Measurements from ENCODE around the gene TP73.

TP73 gene

GRCh38 chr1:3612123-3612522, 40.2 kb upstream of the TP73 start:
- DNase-seq (ENCODE audit: low read depth) = no peak
- TF ChIP-seq, protein P1, sequence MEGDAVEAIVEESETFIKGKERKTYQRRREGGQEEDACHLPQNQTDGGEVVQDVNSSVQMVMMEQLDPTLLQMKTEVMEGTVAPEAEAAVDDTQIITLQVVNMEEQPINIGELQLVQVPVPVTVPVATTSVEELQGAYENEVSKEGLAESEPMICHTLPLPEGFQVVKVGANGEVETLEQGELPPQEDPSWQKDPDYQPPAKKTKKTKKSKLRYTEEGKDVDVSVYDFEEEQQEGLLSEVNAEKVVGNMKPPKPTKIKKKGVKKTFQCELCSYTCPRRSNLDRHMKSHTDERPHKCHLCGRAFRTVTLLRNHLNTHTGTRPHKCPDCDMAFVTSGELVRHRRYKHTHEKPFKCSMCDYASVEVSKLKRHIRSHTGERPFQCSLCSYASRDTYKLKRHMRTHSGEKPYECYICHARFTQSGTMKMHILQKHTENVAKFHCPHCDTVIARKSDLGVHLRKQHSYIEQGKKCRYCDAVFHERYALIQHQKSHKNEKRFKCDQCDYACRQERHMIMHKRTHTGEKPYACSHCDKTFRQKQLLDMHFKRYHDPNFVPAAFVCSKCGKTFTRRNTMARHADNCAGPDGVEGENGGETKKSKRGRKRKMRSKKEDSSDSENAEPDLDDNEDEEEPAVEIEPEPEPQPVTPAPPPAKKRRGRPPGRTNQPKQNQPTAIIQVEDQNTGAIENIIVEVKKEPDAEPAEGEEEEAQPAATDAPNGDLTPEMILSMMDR (conservative IDR thresholded peaks at IDR 0.05; ENCODE audit: low read depth, low read length) = peak; percentile 3
- H3K4me3 ChIP-seq (ENCODE audit: low read length) = peak overlapping the region; percentile 38

GRCh38 chr1:3614755-3615742, 37.3 kb upstream of the TP73 start:
- TF ChIP-seq, protein P1 (conservative IDR thresholded peaks at IDR 0.05; ENCODE audit: low read depth, low read length) = peak; percentile 82
- no peak for DNase-seq (ENCODE audit: low read depth)
- no peak overlapping the region for H3K4me3 ChIP-seq (ENCODE audit: low read length)

DNA sequence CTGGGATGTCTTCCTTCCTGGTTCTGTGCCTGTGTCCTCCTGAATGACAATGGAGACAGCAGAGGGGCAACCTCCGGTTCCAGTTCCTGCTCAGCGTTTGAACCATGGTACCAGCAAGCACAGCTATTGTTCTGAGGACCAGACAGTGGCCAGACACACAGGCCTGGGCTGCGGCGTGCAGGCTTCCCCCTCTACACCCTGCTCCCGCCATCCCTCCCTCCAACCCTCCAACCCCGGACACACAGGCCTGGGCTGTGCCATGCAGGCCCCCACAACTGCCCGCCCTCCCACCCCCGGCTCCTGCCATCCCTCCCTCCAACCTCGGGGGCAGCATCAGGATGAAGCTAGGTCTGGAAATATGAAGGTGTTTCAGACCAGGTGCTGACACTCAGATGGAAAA, 35.5 kb upstream of the TP73 start:
- no peak for DNase-seq (ENCODE audit: low read depth)
- TF ChIP-seq, protein P1 (conservative IDR thresholded peaks at IDR 0.05; ENCODE audit: low read depth, low read length) = no peak
- no peak overlapping the region for H3K4me3 ChIP-seq (ENCODE audit: low read length)

GRCh38 chr1:3617806-3618345, 34.4 kb upstream of the TP73 start:
- H3K4me3 ChIP-seq (ENCODE audit: low read length) = no peak overlapping the region
- TF ChIP-seq, protein P1 (conservative IDR thresholded peaks at IDR 0.05; ENCODE audit: low read depth, low read length) = no peak

DNA sequence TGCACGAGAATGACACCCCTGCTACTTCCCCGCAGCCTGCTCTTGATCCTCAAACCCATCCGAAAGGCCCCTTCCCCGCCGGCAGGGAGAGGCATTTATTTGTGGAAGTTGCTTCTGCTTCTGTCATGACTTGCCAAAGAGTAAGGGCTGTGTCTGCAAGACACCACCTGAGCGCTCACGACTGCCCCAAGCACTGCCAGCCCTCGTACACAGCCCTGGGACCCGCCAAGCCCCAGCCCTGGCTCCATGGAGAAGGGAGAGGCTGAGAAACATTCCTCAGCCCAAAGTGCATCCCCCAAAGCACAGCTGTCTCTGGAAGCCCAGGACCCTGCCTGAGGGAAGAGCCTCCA, 33.8 kb upstream of the TP73 start:
- no peak overlapping the region for H3K4me3 ChIP-seq (ENCODE audit: low read length)
- TF ChIP-seq, protein P1 (conservative IDR thresholded peaks at IDR 0.05; ENCODE audit: low read depth, low read length) = no peak

More at GRCh38 chr1:3617806-3618345, 34.4 kb upstream of the TP73 start:
- no peak for DNase-seq (ENCODE audit: low read depth)

DNA sequence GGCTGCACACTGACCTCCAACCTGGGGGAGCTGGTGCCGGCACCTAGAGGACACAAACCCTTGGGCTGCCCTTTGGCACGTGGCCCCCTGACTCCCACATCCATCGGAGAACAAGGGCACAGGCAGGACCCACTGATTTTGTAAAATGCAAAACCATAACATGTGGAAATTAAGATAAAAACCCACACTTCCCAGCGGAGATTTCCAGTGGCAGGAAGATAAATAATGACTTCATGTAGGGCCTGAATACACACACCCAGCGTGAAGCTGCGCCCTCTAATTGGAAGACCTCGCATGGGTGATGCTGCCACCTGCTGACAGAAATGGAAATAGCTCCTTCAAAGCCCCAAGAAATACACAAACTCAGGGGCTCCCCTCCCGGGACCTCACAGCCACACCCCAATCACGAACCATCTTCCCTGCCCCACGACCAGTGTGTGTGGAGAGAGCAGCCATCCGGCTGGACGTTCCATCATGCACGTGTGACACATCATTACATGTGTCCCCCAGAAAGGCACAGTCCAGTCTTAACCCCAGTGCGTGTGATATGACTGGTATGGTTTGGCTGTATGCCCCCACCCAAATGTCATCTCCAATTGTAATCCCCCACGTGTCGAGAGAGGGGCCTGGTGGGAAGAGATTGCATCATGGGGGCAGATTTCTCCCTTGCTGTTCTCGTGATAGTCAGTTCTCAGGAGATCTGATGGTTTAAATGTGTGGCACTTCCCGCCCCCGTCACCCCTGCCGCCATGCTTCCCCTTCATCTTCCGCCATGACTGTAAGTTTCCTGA, 33.2 kb upstream of the TP73 start:
- H3K4me3 ChIP-seq (ENCODE audit: low read length) = no peak overlapping the region
- TF ChIP-seq, protein P1 (conservative IDR thresholded peaks at IDR 0.05; ENCODE audit: low read depth, low read length) = peak; percentile 87
- DNase-seq (ENCODE audit: low read depth) = no peak

More for the DNA sequence above, 33.8 kb upstream of the TP73 start:
- no peak for DNase-seq (ENCODE audit: low read depth)

Data from retinal pigment epithelial cell (primary cell).